ENCODE results near the gene TMC8. TPM values are rescaled to one million over a fixed set of nuclear protein-coding genes. Genes with fewer than 3 reads are reported as not detected.
A peak's percentile ranks its signal among the peaks of the same experiment; 100 is the strongest.

TMC8 gene
- total RNA-seq, 1 experiment from 2014 or later, result not detected

- CTCF ChIA-PET, result no interaction called here
- Mint-ChIP-seq H3K9me3 (ENCODE audit: unreplicated experiment) (no peaks in the 10 kb centered on the region), H3K27ac (ENCODE audit: unreplicated experiment) (peak overlapping the region; percentile 78), H3K27me3 (ENCODE audit: insufficient read depth, unreplicated experiment) (no peaks in the 10 kb centered on the region), H3K4me3 (ENCODE audit: unreplicated experiment) (peak overlapping the region; percentile 52), H3K36me3 (ENCODE audit: insufficient read depth, unreplicated experiment) (peaks cover 94% of the 10 kb centered on the region), H3K4me1 (ENCODE audit: low read depth, unreplicated experiment) (peaks cover 24% of the 10 kb centered on the region)
- H3K27me3 ChIP-seq (replicated peaks; ENCODE audit: control insufficient read depth, insufficient read depth, low read length), result no peaks in the 10 kb centered on the region
- intact Hi-C loops (cut with micrococcal nuclease; ENCODE audit: unreplicated experiment), result no loop called here
- no TSS peak for BruUV-seq (replicated peaks)
- peaks cover 2% of the 10 kb centered on the region for H3K36me3 ChIP-seq (ENCODE audit: control insufficient read depth, insufficient read depth, low read length)
- H3K9me3 ChIP-seq, result no peaks in the 10 kb centered on the region
- POLR2A ChIA-PET, result interaction anchor here (1.2 kb wide), 1 partner anchor 14 kb away, joined by 4 read pairs; the partner anchor contains the start of gene TK1
- no peak overlapping the region for H3K4me3 ChIP-seq (ENCODE audit: low read depth, low read length)
- no peak for TF ChIP-seq CTCF (IDR thresholded peaks at IDR 0.05; ENCODE audit: insufficient read depth in 1 of 2, low read depth in 1 of 2, low read length in 1 of 2, severe bottlenecking in 1 of 2, unreplicated experiment in 1 of 2)
- DNase-seq, result no peak
- peaks cover 25% of the 10 kb centered on the region for H3K4me1 ChIP-seq
Observed at GRCh38 chr17:78172249-78173051, 41.9 kb downstream of the TMC8 start.

DNA sequence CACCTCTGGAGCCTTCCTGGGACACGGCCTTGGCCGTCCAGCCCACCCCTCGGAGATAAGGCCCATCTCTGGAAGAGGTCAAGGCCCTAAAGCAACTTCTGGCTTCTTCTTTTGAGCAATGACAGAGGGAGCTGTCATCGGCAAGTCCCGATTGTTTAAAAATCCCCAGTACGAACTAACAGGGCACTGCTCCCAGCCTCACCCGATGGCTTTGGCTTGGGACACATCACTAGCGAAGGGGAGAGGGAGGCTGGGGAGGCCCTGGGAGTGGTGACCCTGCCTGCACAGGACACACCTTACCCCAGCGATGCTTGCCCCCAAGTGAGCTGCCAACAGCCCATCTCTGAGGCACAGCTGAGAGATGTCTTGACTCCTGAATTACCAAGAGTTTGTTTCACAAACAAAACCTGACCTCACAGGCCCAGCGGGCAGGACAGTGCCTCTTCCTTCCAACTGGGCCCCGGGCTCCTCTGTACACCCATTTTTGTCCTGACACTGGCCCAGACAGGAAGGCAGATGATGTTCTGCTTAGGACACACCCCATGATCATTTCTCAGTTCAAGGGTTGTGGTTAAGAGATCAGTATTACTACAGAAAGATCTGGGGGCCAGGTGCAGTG is 42.6 kb downstream of the TMC8 start:
- no TSS peak for BruUV-seq (replicated peaks)
- H3K9me3 Mint-ChIP-seq (ENCODE audit: unreplicated experiment), result no peaks in the 10 kb centered on the region
- H3K4me3 Mint-ChIP-seq (ENCODE audit: unreplicated experiment), result peak overlapping the region; percentile 22
- peaks cover 2% of the 10 kb centered on the region for H3K36me3 ChIP-seq (ENCODE audit: control insufficient read depth, insufficient read depth, low read length)
- H3K4me1 Mint-ChIP-seq (ENCODE audit: low read depth, unreplicated experiment), result peaks cover 24% of the 10 kb centered on the region
- ChIA-PET POLR2A (interaction anchor here (1.2 kb wide), 1 partner anchor 13 kb away, joined by 4 read pairs; the partner anchor contains the start of gene TK1), CTCF (no interaction called here)
- no peaks in the 10 kb centered on the region for H3K9me3 ChIP-seq
- DNase-seq, result no peak
- H3K27me3 Mint-ChIP-seq (ENCODE audit: insufficient read depth, unreplicated experiment), result no peaks in the 10 kb centered on the region
- H3K36me3 Mint-ChIP-seq (ENCODE audit: insufficient read depth, unreplicated experiment), result peaks cover 94% of the 10 kb centered on the region
- no peak for TF ChIP-seq CTCF (IDR thresholded peaks at IDR 0.05; ENCODE audit: insufficient read depth in 1 of 2, low read depth in 1 of 2, low read length in 1 of 2, severe bottlenecking in 1 of 2, unreplicated experiment in 1 of 2)
- peaks cover 25% of the 10 kb centered on the region for H3K4me1 ChIP-seq
- H3K27me3 ChIP-seq (replicated peaks; ENCODE audit: control insufficient read depth, insufficient read depth, low read length), result no peaks in the 10 kb centered on the region
- peak overlapping the region; percentile 78 for H3K27ac Mint-ChIP-seq (ENCODE audit: unreplicated experiment)
- H3K4me3 ChIP-seq (ENCODE audit: low read depth, low read length), result no peak overlapping the region
- intact Hi-C loops (cut with micrococcal nuclease; ENCODE audit: unreplicated experiment), result no loop called here

DNA sequence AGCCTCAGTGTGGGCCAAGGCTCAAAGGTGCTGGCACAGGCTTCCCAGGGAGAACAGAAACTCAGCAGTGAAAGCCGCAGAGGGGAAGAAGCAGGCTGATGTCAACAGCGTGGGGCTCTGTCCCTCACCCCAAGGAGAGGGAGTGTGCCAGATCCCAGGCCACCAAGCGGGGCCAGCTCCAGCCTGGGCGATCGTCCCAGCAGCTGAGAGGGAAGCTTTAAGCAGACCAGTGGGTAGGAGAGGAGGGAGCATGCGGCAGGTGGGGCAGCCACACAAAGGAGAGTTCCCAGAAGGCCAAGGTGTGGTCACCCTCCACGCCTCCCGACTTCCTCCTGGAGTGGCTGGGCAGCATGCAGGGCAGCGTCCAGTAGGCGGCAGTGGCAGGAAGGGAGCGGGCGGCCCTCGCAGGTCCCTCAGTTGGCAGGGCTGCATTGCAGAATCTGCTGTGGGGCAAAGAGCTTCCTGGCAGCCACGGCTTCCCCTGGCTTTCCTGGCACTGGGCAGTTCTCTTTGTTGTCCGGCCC is 43.8 kb downstream of the TMC8 start:
- TF ChIP-seq CTCF (IDR thresholded peaks at IDR 0.05; ENCODE audit: insufficient read depth in 1 of 2, low read depth in 1 of 2, low read length in 1 of 2, severe bottlenecking in 1 of 2, unreplicated experiment in 1 of 2), result no peak
- H3K36me3 Mint-ChIP-seq (ENCODE audit: insufficient read depth, unreplicated experiment), result peaks cover 98% of the 10 kb centered on the region
- TSS peak; percentile 27 for BruUV-seq (replicated peaks)
- no peak for DNase-seq
- H3K9me3 Mint-ChIP-seq (ENCODE audit: unreplicated experiment), result no peaks in the 10 kb centered on the region
- H3K27ac Mint-ChIP-seq (ENCODE audit: unreplicated experiment), result peak overlapping the region; percentile 78
- Histone ChIP-seq H3K27me3 (replicated peaks; ENCODE audit: control insufficient read depth, insufficient read depth, low read length) (no peaks in the 10 kb centered on the region), H3K4me1 (peaks cover 23% of the 10 kb centered on the region), H3K4me3 (ENCODE audit: low read depth, low read length) (no peak overlapping the region), H3K36me3 (ENCODE audit: control insufficient read depth, insufficient read depth, low read length) (peaks cover 2% of the 10 kb centered on the region), H3K9me3 (no peaks in the 10 kb centered on the region)
- H3K4me3 Mint-ChIP-seq (ENCODE audit: unreplicated experiment), result peak overlapping the region; percentile 22
- peaks cover 24% of the 10 kb centered on the region for H3K4me1 Mint-ChIP-seq (ENCODE audit: low read depth, unreplicated experiment)
- ChIA-PET POLR2A (interaction anchor here (1.1 to 1.4 kb wide), 2 partner anchors 12 to 194 kb away, joined by 3 to 5 read pairs; partner anchors contain the start of genes AFMID and TK1), CTCF (interaction anchor here (0.9 to 1.8 kb wide), 2 partner anchors 13 to 77 kb away, joined by 4 to 7 read pairs; partner anchors contain the start of genes AFMID and TK1)
- intact Hi-C loops (cut with micrococcal nuclease; ENCODE audit: unreplicated experiment), result no loop called here
- H3K27me3 Mint-ChIP-seq (ENCODE audit: insufficient read depth, unreplicated experiment), result no peaks in the 10 kb centered on the region

All from Caco-2 (cell line).